Measurements from ENCODE around the gene SPNS2. TPM values are rescaled to one million over a fixed set of nuclear protein-coding genes. Genes with fewer than 3 reads are reported as not detected.

The SPNS2 gene
- total RNA-seq, 1 donor from 2014 or later, result 67.0 TPM

GRCh38 chr17:4538236-4539002 is 39.7 kb downstream of the SPNS2 start:
- Histone ChIP-seq H3K9me3 (no peaks in the 10 kb centered on the region), H3K27me3 (no peaks in the 10 kb centered on the region), H3K36me3 (peaks cover 44% of the 10 kb centered on the region), H3K4me3 (no peak overlapping the region), H3K4me1 (peaks cover 20% of the 10 kb centered on the region), H3K27ac (peak overlapping the region; percentile 63)
- DNase-seq (no peak), ATAC-seq (no peak)
- no peak for TF ChIP-seq CTCF (IDR thresholded peaks at IDR 0.05)
- intact Hi-C loops (cut with DNase I), result no loop called here

GRCh38 chr17:4539025-4539424 is 40.3 kb downstream of the SPNS2 start:
- Histone ChIP-seq H3K27ac (no peak overlapping the region), H3K4me3 (no peak overlapping the region), H3K4me1 (peaks cover 20% of the 10 kb centered on the region), H3K27me3 (no peaks in the 10 kb centered on the region), H3K36me3 (peaks cover 47% of the 10 kb centered on the region), H3K9me3 (no peaks in the 10 kb centered on the region)
- TF ChIP-seq CTCF (IDR thresholded peaks at IDR 0.05), result no peak
- ATAC-seq (no peak), DNase-seq (no peak)
- intact Hi-C loops (cut with DNase I), result no loop called here

- peaks cover 20% of the 10 kb centered on the region for H3K4me1 ChIP-seq
- no peak overlapping the region for H3K4me3 ChIP-seq
- intact Hi-C loops (cut with DNase I), result loop anchor here (10.0 kb wide), 1 partner anchor 115 kb away; no protein-coding TSS in a partner anchor
- DNase-seq (no peak), ATAC-seq (no peak)
- no peaks in the 10 kb centered on the region for H3K9me3 ChIP-seq
- H3K27ac ChIP-seq, result peak overlapping the region; percentile 11
- no peak for TF ChIP-seq CTCF (IDR thresholded peaks at IDR 0.05)
- H3K27me3 ChIP-seq, result no peaks in the 10 kb centered on the region
- H3K36me3 ChIP-seq, result peaks cover 54% of the 10 kb centered on the region
These were observed 41.0 kb downstream of the SPNS2 start for GRCh38 chr17:4539576-4540223.

- Histone ChIP-seq H3K4me3 (no peak overlapping the region), H3K27me3 (no peaks in the 10 kb centered on the region), H3K27ac (peak overlapping the region; percentile 17), H3K4me1 (peaks cover 20% of the 10 kb centered on the region), H3K36me3 (peaks cover 59% of the 10 kb centered on the region), H3K9me3 (no peaks in the 10 kb centered on the region)
- ATAC-seq (no peak), DNase-seq (no peak)
- intact Hi-C loops (cut with DNase I), result loop anchor here (10.0 kb wide), 1 partner anchor 115 kb away; no protein-coding TSS in a partner anchor
- TF ChIP-seq CTCF (IDR thresholded peaks at IDR 0.05), result peak; percentile 25
These were observed 41.6 kb downstream of the SPNS2 start for GRCh38 chr17:4540224-4540651.

- DNase-seq (no peak), ATAC-seq (peak; percentile 25)
- Histone ChIP-seq H3K36me3 (peaks cover 63% of the 10 kb centered on the region), H3K4me3 (no peak overlapping the region), H3K9me3 (no peaks in the 10 kb centered on the region), H3K27ac (peak overlapping the region; percentile 17), H3K27me3 (no peaks in the 10 kb centered on the region), H3K4me1 (peaks cover 20% of the 10 kb centered on the region)
- no peak for TF ChIP-seq CTCF (IDR thresholded peaks at IDR 0.05)
- intact Hi-C loops (cut with DNase I), result loop anchor here (10.0 kb wide), 1 partner anchor 116 kb away; no protein-coding TSS in a partner anchor
These were observed 42.1 kb downstream of the SPNS2 start for GRCh38 chr17:4540687-4541327.
